GM23338 (cell line): ENCODE measurements around the gene ZFHX3. TPM values are rescaled to one million over a fixed set of nuclear protein-coding genes. Genes with fewer than 3 reads are reported as not detected.

Experiments used
- ATAC-seq: fragments of 200-7000 bp; cut with Tn5 transposase; 3 replicates; pipeline ENCODE4 v1.9.1; 2020
- DNase-seq: peaks from one replicate; pipeline ENCODE4 v3.0.0-alpha.2; 2015; ENCODE audit warnings: low spot score
- H2AFZ ChIP-seq: fragments of 200-600 bp; sonication (generic); 2 replicates; pipeline ENCODE4 v1.8.0; 2016; ENCODE audit warnings: antibody characterized with exemption, mild to moderate bottlenecking, moderate library complexity
- H3F3A ChIP-seq: fragments of 200-600 bp; sonication (generic); replicated peaks from 2 replicates; pipeline ENCODE4 v1.8.0; 2017; ENCODE audit warnings: antibody characterized with exemption, mixed run types, low read depth
- H3K27ac ChIP-seq: fragments of 200-600 bp; sonication (generic); 2 replicates; pipeline ENCODE4 v1.6.1; 2016; ENCODE audit warnings: low read depth
- H3K27me3 ChIP-seq: fragments of 200-600 bp; sonication (generic); 2 replicates; pipeline ENCODE4 v1.8.0; 2016; ENCODE audit warnings: mild to moderate bottlenecking, mixed run types, moderate library complexity; ENCODE audit not compliant: insufficient read depth
- H3K36me3 ChIP-seq: fragments of 200-600 bp; sonication (generic); 2 replicates; pipeline ENCODE4 v1.8.0; 2016; ENCODE audit warnings: mild to moderate bottlenecking; ENCODE audit not compliant: insufficient read depth
- H3K4me1 ChIP-seq: fragments of 200-600 bp; sonication (generic); 2 replicates; pipeline ENCODE4 v1.8.0; 2016; ENCODE audit warnings: mild to moderate bottlenecking, moderate library complexity; ENCODE audit not compliant: insufficient read depth
- H3K4me2 ChIP-seq: fragments of 200-600 bp; sonication (generic); 2 replicates; pipeline ENCODE4 v1.7.1; 2017; ENCODE audit warnings: mixed run types
- H3K4me3 ChIP-seq: fragments of 200-600 bp; sonication (generic); 2 replicates; pipeline ENCODE4 v1.6.1; 2016; ENCODE audit warnings: mixed run types
- H3K79me2 ChIP-seq: fragments of 200-600 bp; sonication (generic); replicated peaks from 2 replicates; pipeline ENCODE4 v1.8.0; 2017; ENCODE audit warnings: mild to moderate bottlenecking; ENCODE audit not compliant: insufficient read depth
- H3K9me2 ChIP-seq: fragments of 200-600 bp; sonication (generic); 2 replicates; pipeline ENCODE4 v1.8.0; 2017; ENCODE audit not compliant: insufficient read depth
- H4K20me1 ChIP-seq: fragments of 200-600 bp; sonication (generic); replicated peaks from 2 replicates; pipeline ENCODE4 v1.8.0; 2017; ENCODE audit warnings: mild to moderate bottlenecking; ENCODE audit not compliant: insufficient read depth
- H3K27ac Mint-ChIP-seq: 2 replicates; pipeline ENCODE4 v1.8.0; 2020; ENCODE audit warnings: inconsistent platforms, mild to moderate bottlenecking, moderate library complexity, mixed read lengths
- H3K27me3 Mint-ChIP-seq: 3 replicates; pipeline ENCODE4 v1.8.0; 2022; ENCODE audit warnings: low read depth, mild to moderate bottlenecking, moderate library complexity, mixed read lengths, inconsistent platforms; ENCODE audit not compliant: insufficient read depth, poor library complexity
- H3K36me3 Mint-ChIP-seq: 3 replicates; pipeline ENCODE4 v1.8.0; 2021; ENCODE audit warnings: low read depth, mild to moderate bottlenecking, inconsistent platforms, moderate library complexity, mixed read lengths
- H3K4me1 Mint-ChIP-seq: 3 replicates; pipeline ENCODE4 v1.8.0; 2020; ENCODE audit warnings: mild to moderate bottlenecking, inconsistent platforms, mixed read lengths
- H3K4me3 Mint-ChIP-seq: 3 replicates; pipeline ENCODE4 v1.8.0; 2021; ENCODE audit warnings: moderate library complexity, mild to moderate bottlenecking, inconsistent platforms, mixed read lengths
- H3K9me3 Mint-ChIP-seq: 3 replicates; pipeline ENCODE4 v1.8.0; 2020; ENCODE audit warnings: moderate library complexity, mild to moderate bottlenecking, inconsistent platforms, mixed read lengths
- CREB1 ChIP-seq: fragments of 250-450 bp; sonication (Bioruptor Pico); IDR thresholded peaks from 2 replicates; pipeline ENCODE4 v1.5.0; 2020; ENCODE audit warnings: low read depth, mild to moderate bottlenecking, moderate library complexity
- EZH2 ChIP-seq: fragments of 200-600 bp; sonication (generic); IDR thresholded peaks from one replicate; pipeline ENCODE4 v1.8.0; 2017; ENCODE audit warnings: antibody characterized with exemption, mild to moderate bottlenecking, low read depth; ENCODE audit not compliant: unreplicated experiment
- JUNB ChIP-seq: IDR thresholded peaks from one replicate; pipeline ENCODE4 v1.6.1; 2016; ENCODE audit warnings: antibody characterized with exemption; ENCODE audit not compliant: unreplicated experiment
- NANOG ChIP-seq: IDR thresholded peaks from 2 replicates; pipeline ENCODE4 v1.6.1; 2016; ENCODE audit warnings: antibody characterized with exemption, borderline replicate concordance
- POLR2AphosphoS5 ChIP-seq: IDR thresholded peaks from 2 replicates; pipeline ENCODE4 v1.6.1; 2016; ENCODE audit warnings: antibody characterized with exemption, low read depth
- STAT1 ChIP-seq: IDR thresholded peaks from one replicate; pipeline ENCODE4 v1.6.1; 2016; ENCODE audit warnings: antibody characterized with exemption; ENCODE audit not compliant: unreplicated experiment
- ZNF114 ChIP-seq: fragments of 250-450 bp; sonication (Bioruptor Pico); IDR thresholded peaks from 2 replicates; pipeline ENCODE4 v1.5.0; 2020; ENCODE audit warnings: mild to moderate bottlenecking, moderate library complexity
- ZNF331 ChIP-seq: fragments of 250-450 bp; sonication (Bioruptor Pico); IDR thresholded peaks from 2 replicates; pipeline ENCODE4 v1.5.0; 2020; ENCODE audit warnings: low read depth, mild to moderate bottlenecking, moderate library complexity
- polyA plus RNA-seq: library from polyadenylated mRNA; unstranded; fragments of >200 nt; fragmentation: Nextera tagmentation; extraction: Ambion mirVana; gene quantifications from 2 replicates; pipeline ENCODE4 v1.2.1, GENCODE V29; 2016
- total RNA-seq: library from RNA; depleted of rRNA; stranded (reverse); fragments of >200 nt; shearing (Covaris generic); gene quantifications from 2 replicates; pipeline ENCODE4 v1.2.3, GENCODE V29; 2014
- TF ChIP-seq, protein P1 (sequence below): IDR thresholded peaks from one replicate; pipeline ENCODE4 v1.6.1; 2018; ENCODE audit warnings: antibody characterized with exemption; ENCODE audit not compliant: unreplicated experiment
- TF ChIP-seq, protein P2 (sequence below): fragments of 250-450 bp; sonication (Bioruptor Pico); IDR thresholded peaks from 2 replicates; pipeline ENCODE4 v1.5.0; 2020; ENCODE audit warnings: mild to moderate bottlenecking, moderate library complexity
- TF ChIP-seq, protein P3 (sequence below): IDR thresholded peaks from 2 replicates; pipeline ENCODE4 v1.6.1; 2016; ENCODE audit warnings: antibody characterized with exemption

The ZFHX3 gene
- total and polyA plus RNA-seq, 2 experiments from 2014 or later, result 1.0 to 1.5 TPM

DNA sequence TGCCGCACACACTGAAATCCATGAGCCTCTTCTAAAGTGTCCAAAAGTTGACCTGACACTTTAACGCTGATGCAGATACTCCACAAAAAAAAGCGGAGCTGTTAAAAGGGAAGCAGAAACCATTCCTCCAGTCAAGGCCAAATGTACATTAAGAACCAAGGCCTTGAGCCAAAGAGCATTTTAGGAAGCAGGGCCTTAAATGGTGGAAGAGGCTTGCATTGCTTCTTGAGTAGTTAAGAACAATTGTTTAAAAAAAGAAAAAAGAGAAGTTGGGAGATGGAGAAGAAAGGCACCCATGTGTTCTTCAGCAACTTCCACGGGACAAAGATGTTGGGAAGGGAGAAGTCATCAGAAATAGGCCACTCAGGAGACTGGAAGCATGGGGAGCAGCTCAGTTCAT lies 6.3 kb downstream of the ZFHX3 start:
- Mint-ChIP-seq H3K4me3 (no peak overlapping the region), H3K4me1 (peaks cover 86% of the 10 kb centered on the region), H3K27ac (no peak overlapping the region), H3K36me3 (peaks cover 10% of the 10 kb centered on the region; the same call in 2 of the 3 replicates), H3K9me3 (peaks cover 14% of the 10 kb centered on the region; the same call in 2 of the 3 replicates), H3K27me3 (peaks cover 98% of the 10 kb centered on the region)
- H2AFZ ChIP-seq, result no peak overlapping the region
- H3K27me3 ChIP-seq, result peaks cover 95% of the 10 kb centered on the region
- H3K4me3 ChIP-seq, result no peak overlapping the region
- no peak for ATAC-seq
- H3K4me2 ChIP-seq, result no peak overlapping the region
- no peak for DNase-seq
- TF ChIP-seq STAT1, result no peak
- TF ChIP-seq, protein P1, sequence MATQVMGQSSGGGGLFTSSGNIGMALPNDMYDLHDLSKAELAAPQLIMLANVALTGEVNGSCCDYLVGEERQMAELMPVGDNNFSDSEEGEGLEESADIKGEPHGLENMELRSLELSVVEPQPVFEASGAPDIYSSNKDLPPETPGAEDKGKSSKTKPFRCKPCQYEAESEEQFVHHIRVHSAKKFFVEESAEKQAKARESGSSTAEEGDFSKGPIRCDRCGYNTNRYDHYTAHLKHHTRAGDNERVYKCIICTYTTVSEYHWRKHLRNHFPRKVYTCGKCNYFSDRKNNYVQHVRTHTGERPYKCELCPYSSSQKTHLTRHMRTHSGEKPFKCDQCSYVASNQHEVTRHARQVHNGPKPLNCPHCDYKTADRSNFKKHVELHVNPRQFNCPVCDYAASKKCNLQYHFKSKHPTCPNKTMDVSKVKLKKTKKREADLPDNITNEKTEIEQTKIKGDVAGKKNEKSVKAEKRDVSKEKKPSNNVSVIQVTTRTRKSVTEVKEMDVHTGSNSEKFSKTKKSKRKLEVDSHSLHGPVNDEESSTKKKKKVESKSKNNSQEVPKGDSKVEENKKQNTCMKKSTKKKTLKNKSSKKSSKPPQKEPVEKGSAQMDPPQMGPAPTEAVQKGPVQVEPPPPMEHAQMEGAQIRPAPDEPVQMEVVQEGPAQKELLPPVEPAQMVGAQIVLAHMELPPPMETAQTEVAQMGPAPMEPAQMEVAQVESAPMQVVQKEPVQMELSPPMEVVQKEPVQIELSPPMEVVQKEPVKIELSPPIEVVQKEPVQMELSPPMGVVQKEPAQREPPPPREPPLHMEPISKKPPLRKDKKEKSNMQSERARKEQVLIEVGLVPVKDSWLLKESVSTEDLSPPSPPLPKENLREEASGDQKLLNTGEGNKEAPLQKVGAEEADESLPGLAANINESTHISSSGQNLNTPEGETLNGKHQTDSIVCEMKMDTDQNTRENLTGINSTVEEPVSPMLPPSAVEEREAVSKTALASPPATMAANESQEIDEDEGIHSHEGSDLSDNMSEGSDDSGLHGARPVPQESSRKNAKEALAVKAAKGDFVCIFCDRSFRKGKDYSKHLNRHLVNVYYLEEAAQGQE, result no peak
- H3K4me1 ChIP-seq, result peaks cover 95% of the 10 kb centered on the region
- H3F3A ChIP-seq, result peaks cover 7% of the 10 kb centered on the region
- peaks cover 13% of the 10 kb centered on the region; the same call in 1 of the 2 replicates for H4K20me1 ChIP-seq
- H3K79me2 ChIP-seq, result 0 out of 2 replicates have a peak, but pooled peaks cover 4% of the 10 kb centered on the region
- H3K36me3 ChIP-seq, result no peaks in the 10 kb centered on the region
- H3K27ac ChIP-seq, result no peak overlapping the region
- no peaks in the 10 kb centered on the region for H3K9me2 ChIP-seq

DNA sequence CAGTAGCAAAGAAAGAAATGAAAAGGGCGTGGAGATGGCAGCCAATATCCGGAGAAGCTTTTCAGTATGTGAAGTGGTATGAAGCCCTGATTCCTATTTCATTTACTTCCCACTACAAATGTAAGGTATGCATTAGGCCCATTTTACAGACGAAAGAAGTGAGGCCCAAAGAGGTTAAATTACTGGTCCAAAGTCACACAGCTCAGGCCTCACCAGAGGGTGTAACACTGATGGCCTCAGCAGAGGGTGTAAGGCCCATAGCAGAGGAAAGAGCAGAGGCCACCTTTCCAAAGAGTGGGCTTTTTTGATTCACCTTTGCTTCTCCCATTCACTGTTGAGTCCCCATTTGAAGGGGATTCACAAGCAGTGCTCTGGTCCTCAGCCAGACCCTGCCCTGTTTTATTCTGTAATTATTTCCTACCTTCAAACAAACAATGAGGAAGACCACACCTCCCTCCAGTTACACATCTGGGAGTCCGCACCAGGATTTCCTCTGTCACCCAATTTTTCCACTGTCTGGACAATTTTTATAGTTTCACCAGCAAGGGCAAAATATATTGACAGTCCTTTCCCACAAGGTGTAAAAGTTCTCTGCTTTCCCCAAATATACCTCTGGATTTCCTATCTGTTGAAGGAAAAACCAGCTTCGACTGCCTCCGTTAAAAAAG lies 7.1 kb downstream of the ZFHX3 start:
- DNase-seq (no peak), ATAC-seq (no peak)
- Histone ChIP-seq H3K4me1 (peaks cover 89% of the 10 kb centered on the region), H3K36me3 (no peaks in the 10 kb centered on the region), H2AFZ (no peak overlapping the region), H3F3A (peaks cover 5% of the 10 kb centered on the region), H3K27me3 (peaks cover 90% of the 10 kb centered on the region), H4K20me1 (0 out of 2 replicates have a peak, but pooled peaks cover 5% of the 10 kb centered on the region), H3K4me2 (peak overlapping the region; percentile 31), H3K4me3 (peak overlapping the region; percentile 23; the same call in 1 of the 2 replicates), H3K79me2 (0 out of 2 replicates have a peak, but pooled peaks cover 4% of the 10 kb centered on the region), H3K9me2 (no peaks in the 10 kb centered on the region), H3K27ac (no peak overlapping the region)
- peaks cover 98% of the 10 kb centered on the region for H3K27me3 Mint-ChIP-seq
- peaks cover 16% of the 10 kb centered on the region; the same call in 2 of the 3 replicates for H3K9me3 Mint-ChIP-seq
- H3K4me1 Mint-ChIP-seq, result peaks cover 84% of the 10 kb centered on the region
- peaks cover 10% of the 10 kb centered on the region; the same call in 2 of the 3 replicates for H3K36me3 Mint-ChIP-seq
- H3K27ac Mint-ChIP-seq, result no peak overlapping the region
- H3K4me3 Mint-ChIP-seq, result no peak overlapping the region
- TF ChIP-seq NANOG (no peak), JUNB (no peak), ZNF331 (CRISPR knock-in tag) (no peak), CREB1 (CRISPR knock-in tag) (no peak), POLR2AphosphoS5 (no peak), EZH2 (no peak), ZNF114 (CRISPR knock-in tag) (no peak)
- TF ChIP-seq, protein P2, sequence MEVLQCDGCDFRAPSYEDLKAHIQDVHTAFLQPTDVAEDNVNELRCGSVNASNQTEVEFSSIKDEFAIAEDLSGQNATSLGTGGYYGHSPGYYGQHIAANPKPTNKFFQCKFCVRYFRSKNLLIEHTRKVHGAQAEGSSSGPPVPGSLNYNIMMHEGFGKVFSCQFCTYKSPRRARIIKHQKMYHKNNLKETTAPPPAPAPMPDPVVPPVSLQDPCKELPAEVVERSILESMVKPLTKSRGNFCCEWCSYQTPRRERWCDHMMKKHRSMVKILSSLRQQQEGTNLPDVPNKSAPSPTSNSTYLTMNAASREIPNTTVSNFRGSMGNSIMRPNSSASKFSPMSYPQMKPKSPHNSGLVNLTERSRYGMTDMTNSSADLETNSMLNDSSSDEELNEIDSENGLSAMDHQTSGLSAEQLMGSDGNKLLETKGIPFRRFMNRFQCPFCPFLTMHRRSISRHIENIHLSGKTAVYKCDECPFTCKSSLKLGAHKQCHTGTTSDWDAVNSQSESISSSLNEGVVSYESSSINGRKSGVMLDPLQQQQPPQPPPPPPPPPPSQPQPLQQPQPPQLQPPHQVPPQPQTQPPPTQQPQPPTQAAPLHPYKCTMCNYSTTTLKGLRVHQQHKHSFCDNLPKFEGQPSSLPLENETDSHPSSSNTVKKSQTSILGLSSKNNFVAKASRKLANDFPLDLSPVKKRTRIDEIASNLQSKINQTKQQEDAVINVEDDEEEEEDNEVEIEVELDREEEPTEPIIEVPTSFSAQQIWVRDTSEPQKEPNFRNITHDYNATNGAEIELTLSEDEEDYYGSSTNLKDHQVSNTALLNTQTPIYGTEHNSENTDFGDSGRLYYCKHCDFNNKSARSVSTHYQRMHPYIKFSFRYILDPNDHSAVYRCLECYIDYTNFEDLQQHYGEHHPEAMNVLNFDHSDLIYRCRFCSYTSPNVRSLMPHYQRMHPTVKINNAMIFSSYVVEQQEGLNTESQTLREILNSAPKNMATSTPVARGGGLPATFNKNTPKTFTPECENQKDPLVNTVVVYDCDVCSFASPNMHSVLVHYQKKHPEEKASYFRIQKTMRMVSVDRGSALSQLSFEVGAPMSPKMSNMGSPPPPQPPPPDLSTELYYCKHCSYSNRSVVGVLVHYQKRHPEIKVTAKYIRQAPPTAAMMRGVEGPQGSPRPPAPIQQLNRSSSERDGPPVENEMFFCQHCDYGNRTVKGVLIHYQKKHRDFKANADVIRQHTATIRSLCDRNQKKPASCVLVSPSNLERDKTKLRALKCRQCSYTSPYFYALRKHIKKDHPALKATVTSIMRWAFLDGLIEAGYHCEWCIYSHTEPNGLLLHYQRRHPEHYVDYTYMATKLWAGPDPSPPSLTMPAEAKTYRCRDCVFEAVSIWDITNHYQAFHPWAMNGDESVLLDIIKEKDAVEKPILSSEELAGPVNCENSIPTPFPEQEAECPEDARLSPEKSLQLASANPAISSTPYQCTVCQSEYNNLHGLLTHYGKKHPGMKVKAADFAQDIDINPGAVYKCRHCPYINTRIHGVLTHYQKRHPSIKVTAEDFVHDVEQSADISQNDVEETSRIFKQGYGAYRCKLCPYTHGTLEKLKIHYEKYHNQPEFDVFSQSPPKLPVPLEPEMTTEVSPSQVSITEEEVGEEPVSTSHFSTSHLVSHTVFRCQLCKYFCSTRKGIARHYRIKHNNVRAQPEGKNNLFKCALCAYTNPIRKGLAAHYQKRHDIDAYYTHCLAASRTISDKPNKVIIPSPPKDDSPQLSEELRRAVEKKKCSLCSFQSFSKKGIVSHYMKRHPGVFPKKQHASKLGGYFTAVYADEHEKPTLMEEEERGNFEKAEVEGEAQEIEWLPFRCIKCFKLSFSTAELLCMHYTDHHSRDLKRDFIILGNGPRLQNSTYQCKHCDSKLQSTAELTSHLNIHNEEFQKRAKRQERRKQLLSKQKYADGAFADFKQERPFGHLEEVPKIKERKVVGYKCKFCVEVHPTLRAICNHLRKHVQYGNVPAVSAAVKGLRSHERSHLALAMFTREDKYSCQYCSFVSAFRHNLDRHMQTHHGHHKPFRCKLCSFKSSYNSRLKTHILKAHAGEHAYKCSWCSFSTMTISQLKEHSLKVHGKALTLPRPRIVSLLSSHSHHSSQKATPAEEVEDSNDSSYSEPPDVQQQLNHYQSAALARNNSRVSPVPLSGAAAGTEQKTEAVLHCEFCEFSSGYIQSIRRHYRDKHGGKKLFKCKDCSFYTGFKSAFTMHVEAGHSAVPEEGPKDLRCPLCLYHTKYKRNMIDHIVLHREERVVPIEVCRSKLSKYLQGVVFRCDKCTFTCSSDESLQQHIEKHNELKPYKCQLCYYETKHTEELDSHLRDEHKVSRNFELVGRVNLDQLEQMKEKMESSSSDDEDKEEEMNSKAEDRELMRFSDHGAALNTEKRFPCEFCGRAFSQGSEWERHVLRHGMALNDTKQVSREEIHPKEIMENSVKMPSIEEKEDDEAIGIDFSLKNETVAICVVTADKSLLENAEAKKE, result no peak
- TF ChIP-seq, protein P3, sequence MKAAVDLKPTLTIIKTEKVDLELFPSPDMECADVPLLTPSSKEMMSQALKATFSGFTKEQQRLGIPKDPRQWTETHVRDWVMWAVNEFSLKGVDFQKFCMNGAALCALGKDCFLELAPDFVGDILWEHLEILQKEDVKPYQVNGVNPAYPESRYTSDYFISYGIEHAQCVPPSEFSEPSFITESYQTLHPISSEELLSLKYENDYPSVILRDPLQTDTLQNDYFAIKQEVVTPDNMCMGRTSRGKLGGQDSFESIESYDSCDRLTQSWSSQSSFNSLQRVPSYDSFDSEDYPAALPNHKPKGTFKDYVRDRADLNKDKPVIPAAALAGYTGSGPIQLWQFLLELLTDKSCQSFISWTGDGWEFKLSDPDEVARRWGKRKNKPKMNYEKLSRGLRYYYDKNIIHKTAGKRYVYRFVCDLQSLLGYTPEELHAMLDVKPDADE, result no peak
